Measurements from ENCODE around the gene NUP58. TPM values are rescaled to one million over a fixed set of nuclear protein-coding genes. Genes with fewer than 3 reads are reported as not detected.
"Not testable (repeated sequence)": the region's sequence is repeated elsewhere in the genome, so short reads cannot be mapped to it uniquely, and the experiment has no call there.

Gene NUP58
- polyA plus RNA-seq, 1 donor = 40.8 TPM

DNA sequence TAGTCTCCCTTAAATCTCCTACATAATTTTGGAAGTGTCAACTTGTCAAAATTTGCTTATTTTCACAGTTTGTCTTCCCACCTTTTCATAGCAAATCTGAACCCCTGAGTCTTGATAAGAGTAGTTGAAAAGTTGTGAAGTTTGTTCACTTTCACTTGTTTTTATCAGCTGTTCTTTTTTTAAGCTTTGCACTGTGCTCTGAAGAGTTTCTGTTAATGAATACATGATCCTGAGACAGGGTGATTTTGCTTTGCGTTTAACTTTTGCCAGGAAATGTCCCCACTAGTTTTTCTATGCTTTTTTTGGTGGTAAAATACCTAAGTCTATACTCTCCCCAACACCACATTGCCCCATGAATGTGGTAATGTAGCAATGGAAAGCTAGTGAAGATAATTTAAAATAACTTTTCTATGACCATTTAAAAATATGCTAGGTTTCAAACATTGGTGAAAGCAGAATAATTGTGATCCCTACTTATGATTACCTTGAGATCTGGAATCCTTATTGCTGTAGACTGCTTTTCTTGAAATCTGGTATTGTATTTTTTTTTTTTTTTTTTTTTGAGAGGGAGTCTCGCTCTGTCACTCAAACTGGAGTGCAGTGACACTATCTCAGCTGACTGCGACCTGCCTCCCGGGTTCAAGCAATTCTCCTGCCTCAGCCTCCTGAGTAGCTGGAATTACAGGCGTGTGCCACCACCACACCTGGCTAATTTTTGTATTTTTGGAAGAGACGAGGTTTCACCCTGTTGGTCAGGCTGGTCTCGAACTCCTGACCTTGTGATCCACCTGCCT lies 5.4 kb downstream of the NUP58 start:
- DNase-seq (ENCODE audit: low read depth) = no peak

DNA sequence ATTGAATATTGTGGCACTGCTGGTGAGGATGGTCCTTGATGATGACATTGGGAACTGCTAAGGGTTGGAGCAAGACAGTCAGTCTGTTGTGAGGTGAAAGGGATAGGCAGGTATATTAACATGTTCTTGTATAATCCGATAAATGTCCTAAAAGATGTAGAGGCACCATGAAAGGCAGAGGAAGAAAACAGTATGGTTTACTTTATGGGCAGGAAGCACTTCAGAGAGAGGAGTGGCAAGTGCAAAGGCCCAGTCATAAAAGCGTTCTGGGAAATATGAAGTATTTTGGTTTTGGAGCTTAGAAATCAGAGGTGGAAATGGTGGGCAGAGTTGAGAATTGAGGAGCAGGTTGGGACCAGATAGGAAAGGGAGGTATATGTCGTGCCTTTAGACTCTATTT lies 9.5 kb downstream of the NUP58 start:
- no peak for DNase-seq (ENCODE audit: low read depth)

DNA sequence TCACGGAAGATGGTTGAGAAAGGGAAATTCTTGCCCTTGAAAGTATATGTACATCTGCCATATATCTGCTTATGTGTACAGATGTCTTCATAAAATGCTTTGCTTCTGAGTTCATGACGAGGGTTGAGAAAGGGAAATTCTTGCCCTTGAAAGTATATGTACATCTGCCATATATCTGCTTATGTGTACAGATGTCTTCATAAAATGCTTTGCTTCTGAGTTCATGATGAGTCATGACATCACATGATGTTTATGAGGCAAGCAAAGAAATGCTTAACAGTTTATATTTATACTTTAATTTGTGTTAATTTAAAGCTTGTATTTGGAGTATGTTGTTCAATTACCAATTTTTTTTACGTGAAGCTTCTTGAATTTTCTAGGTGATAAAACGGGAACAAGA lies 17.5 kb downstream of the NUP58 start:
- DNase-seq (ENCODE audit: low read depth) = not testable (repeated sequence)

DNA sequence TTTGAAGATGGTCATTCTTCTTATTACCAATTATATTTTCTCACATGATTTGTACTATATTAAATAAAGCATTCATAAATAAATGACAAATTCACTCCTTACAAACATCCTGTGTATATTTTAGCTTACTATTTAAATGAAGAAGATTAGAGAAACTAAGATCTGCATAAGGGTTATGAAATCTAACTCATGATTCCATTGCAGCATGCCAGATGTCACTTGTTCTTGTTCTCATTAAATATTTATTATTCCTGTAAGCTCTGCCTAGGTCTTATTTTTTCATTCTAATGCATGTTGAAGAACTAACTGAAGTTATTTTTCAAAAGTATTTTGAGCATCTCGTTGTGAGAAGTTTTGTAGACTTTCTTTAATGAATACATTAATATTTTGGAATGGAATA lies 18.3 kb downstream of the NUP58 start:
- DNase-seq (ENCODE audit: low read depth) = no peak

DNA sequence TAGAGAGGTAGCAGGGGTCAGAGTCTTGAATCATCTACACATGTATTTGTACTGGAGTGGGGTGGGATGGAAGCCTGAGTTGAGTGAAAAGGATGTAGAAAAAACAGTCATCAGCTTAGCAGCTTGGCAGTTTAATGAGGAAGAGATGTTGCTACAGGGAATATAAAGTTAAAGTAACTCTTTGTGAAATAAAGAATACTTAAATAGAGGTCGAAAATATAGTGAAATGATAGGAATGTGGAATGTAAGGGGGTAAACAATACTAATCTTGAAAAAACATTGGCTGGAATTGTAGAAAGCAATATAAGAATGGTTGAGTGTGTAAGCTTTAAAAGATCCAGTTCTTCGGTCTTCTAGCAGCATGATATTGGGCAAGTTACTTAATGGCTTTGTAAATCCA lies 22.7 kb downstream of the NUP58 start:
- no peak for DNase-seq (ENCODE audit: low read depth)

DNA sequence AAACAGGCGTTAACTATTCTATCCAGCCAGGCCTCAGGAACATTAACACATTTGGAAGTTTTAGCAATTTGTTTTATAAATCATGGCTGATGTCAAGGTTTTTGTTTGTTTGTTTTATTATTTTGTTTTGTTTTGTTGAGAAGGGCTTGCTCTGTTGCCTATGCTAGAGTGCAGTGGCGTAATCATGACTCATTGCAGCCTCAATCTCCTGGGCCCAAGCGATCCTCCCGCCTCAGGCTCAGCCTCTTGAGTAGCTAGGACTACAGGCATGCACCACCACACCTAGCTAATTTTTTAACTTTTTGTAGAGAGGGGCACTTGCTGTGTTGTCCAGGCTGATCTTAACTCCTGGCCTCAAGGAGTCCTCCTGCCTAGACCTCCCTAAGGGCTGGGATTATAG lies 28.3 kb downstream of the NUP58 start:
- DNase-seq (ENCODE audit: low read depth) = no peak

DNA sequence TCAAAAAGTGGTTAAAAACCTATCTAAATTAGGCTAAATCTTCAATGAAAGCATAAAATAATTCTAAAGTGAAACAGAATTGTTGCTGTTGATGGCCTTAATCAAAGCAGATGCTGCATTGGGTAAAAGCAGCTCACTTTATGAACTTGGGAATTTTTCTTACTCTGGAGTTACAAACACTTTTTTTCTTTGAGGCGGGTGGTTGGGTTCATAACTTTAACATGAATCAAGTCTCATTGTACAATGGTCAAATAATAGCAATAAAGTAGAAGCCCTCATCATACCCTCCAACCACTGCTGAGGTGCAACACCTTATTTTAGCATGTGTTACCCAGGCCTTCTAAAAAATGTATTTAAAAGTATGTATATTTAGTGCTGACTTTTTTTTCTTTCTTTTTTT lies 29.1 kb downstream of the NUP58 start:
- DNase-seq (ENCODE audit: low read depth) = no peak

DNA sequence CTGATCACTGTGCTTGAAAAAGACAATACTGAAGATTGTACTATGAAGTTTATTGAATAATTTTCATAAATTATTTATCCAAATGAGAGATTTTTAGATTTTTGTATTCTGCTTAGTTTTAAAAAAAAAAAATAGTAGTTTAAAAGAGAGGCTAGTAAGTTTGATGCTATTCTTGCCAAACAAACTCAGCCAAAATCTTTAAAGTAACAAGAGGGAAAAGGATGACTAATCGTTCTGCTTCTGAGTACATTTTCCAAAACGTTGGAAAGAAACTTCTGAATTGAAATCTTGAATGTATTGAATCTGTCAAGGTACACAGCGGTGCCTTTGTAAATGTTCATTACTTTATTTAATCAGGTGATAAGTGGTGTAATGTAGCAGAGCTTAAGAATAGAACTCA lies 34.4 kb downstream of the NUP58 start:
- DNase-seq (ENCODE audit: low read depth) = no peak

DNA sequence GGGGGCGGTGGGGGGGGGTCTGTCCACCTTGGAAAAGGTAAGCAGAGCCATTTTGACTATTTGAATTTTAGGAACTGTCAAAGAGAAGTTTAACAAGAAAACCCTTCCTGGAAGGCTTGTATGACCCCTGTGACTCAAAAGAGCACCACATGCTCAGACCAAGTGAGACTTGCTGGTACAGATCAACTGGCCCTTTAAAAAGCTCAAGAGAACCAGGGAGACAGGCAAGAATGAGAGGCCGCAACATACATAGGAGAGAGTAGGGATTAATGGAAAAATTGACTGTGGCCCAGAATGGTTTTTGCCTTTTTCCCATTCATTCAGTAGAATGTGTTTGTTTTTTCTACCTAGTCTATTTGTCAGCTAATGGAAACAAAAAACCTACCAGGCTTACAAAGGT lies 44.2 kb downstream of the NUP58 start:
- DNase-seq (ENCODE audit: low read depth) = no peak

DNA sequence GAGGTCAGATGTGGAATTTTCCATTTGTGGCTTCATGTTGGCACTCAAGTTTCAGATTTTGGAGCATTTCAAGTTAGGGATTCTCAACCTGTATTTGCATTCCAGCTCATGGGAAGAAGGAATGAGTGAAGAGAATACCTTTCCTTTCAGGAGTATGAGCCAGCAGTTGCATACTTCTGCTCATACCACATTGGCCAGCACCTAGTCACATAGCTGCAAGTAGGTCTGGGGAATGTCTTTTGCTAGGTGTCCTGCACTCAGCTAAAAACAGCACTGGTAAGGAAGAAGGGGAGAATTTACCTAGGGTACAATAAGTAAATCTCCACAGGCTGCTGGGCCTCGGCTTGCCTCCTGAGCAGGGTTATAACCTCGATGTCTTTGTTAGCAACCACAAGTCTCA lies 45.7 kb downstream of the NUP58 start:
- DNase-seq (ENCODE audit: low read depth) = no peak

DNA sequence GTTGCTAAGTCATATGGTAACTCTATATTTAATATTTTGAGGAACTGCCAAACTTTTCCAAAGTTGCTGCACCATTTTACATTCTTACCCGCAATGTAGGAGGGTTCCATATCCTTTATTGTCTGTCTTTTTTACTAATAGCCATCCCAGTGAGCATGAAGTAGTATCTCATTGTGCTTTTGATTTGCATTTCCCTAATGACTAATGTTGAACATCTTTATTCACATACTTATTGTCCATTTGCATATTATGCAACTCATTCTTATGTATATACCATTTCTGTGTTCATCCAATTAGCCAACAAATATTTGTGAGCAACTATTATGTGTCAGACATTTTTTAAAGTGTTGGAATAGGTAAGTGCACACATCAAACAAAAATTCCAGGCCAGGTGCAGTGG lies 50.0 kb downstream of the NUP58 start:
- DNase-seq (ENCODE audit: low read depth) = no peak

DNA sequence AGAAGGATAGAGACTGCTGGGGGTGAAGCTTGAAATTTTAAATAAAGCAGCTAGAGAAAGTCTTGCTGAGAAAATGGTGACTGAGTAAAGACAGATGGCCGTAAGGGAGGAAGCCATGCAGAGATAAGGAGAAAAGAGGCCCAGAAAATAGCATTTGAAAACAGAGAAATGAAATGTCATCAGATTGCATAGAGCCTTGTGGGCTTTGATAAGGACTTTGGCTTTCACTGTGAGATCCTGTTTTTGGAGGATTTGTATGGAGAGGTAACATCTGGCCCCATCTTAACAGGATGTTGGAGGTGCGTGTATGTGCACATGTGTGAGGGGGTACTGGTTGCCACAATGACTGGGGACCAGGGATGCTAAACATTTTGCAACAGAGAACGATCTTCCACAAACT lies 50.8 kb downstream of the NUP58 start:
- no peak for DNase-seq (ENCODE audit: low read depth)

DNA sequence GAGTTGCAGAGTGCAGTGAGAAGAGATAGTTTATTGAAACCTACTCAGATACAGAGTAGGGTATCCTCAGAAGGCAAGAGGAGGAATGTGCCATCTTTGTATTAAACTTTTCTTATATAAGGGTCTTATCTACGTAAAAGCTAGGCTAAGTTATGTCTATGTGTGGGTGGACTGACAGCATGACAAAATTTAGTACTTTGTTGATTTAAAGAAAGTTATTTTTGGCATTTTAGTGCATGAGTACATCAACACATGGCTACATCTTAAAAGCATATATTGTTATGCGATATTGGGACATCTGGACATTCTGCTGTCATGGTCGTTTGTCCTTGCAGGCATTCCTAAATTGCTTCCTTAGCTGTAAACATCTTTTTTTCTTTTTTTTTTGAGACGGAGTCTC lies 51.4 kb downstream of the NUP58 start:
- no peak for DNase-seq (ENCODE audit: low read depth)

DNA sequence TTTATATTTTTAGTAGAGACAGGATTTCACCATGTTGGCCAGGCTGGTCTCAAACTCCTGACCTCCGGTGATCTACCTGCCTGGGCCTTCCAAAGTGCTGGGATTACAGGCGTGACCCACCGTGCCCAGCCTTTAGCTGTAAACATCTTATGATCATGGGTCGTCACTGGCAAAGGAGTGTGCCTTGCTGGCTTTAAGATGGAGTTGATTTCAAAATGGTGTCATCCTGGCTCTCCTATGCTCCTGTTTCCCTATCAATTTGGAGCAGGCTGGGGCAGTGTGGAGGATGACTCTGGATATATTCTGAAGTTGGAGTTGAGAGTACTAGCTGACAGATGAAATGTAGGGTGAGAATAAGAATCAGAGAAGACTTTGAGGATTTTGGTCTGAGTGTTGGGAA lies 51.9 kb downstream of the NUP58 start:
- no peak for DNase-seq (ENCODE audit: low read depth)

DNA sequence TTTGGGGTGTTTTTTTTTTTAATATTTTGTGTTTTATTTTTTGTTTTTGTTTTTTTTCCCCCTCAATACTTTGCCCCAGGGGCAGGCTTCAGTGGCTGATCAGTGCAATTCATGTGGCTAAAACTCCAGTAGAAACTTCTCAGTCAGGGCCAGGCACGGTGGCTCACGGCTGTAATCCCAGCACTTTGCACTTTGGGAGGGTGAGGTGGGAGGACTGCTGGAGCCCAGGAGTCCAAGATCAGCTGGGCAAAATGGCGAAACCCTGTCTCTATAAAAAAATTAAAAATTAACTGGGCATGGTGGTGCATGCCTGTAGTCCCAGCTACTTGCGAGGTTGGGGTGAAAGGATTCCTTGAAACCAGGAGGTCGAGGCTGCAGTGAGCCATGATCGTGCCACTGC lies 53.0 kb downstream of the NUP58 start:
- DNase-seq (ENCODE audit: low read depth) = no peak

DNA sequence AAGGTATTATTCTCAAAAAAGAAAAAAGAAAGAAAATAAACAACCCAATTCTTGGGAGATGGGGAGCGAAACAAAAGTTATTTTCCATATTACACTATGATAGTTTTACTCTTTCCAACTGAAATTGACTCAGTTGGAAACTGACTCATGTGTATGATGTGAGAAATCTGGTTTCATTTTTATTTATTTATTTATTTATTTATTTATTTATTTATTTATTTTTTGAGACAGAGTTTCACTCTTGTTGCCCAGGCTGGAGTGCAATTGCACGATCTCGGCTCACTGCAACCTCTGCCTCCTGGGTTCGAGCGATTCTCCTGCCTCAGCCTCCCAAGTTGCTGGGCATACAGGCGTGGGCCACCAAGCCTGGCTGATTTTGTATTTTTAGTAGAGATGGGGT lies 59.0 kb downstream of the NUP58 start:
- not testable (repeated sequence) for DNase-seq (ENCODE audit: low read depth)

DNA sequence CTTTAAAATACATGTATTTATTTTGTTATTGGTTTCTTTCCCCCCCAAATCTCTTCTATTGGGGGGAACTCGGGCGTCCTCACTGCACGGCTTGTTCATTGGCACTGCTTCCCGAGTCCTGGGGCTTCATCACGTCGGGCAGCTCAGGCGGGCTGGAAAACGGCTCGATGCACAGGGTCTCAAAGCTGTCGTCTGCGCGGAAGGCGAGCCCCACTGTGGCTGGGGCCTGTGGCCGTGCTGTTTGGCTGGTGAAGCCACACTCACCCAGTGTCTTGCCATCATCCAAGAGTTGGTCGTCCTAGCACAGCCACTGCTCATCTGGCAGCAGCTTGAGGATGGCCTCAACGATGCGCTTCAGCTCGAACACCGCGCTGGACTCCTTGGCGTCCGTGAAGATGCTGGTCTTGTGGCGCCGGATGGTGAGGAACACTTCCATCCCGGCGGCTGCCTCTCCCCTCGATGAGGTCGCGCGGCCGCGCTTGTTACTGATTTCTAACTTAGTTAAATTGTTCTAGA lies 64.4 kb downstream of the NUP58 start:
- DNase-seq (ENCODE audit: low read depth) = no peak

DNA sequence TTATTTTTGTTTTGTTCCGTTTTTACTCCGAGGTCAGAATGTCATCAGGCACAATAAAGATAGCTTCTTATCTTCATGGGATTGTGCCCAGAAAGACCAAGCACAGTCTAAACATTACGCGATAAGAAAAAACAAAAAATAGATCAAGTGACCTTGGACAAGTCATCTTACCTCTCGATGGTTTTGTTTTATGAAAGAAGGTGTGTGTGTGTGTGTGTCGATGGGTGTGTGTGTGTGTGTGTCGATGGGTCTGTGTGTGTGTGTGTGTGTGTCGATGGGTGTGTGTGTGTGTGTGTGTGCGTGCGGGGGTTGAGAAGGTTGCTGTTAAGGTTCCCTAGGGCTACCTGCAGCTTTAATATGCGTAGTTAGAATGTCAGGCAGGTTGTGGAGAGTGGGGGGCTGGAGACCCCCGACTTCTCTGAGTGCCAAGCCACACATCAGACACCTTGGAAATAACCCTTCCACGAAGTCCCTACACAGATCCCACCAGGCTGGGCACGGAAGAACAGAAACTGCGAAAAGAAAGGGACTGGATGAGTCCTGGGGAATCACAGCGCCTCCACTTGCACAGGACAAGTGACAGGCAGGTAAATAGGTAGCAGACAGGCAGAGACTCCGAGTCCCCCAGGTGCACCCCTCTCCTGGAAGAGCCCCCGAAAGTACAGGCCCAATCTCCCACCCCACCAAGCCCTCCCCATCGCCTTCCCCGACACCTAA lies 69.9 kb downstream of the NUP58 start:
- no peak for DNase-seq (ENCODE audit: low read depth)

DNA sequence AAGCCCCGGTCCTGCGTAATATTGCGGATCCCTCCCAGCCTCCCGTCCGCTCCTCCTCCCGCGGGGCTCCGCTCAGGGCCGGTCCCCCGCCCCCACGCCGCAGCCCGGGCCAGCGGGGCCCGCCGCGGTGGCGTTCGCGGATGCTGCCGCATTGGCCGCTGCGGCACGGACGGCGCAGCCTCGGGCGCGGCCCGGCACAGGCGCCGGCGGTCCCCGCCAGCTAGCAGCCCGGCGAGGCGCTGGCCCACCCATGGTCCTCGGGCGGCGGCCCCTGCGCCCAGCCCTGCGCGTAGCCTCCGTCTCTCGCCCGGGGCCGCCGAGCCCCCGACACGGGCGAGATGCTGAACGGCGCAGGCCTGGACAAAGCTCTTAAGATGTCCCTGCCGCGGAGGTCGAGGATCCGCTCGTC lies 70.5 kb downstream of the NUP58 start, which contains the start of gene ATP8A2:
Gene ATP8A2, plus strand, starts transcription at position 100 of the 409 bp plus-strand sequence. Its CDS starts 239 bp downstream, at position 339.
- DNase-seq (ENCODE audit: low read depth) = no peak

DNA sequence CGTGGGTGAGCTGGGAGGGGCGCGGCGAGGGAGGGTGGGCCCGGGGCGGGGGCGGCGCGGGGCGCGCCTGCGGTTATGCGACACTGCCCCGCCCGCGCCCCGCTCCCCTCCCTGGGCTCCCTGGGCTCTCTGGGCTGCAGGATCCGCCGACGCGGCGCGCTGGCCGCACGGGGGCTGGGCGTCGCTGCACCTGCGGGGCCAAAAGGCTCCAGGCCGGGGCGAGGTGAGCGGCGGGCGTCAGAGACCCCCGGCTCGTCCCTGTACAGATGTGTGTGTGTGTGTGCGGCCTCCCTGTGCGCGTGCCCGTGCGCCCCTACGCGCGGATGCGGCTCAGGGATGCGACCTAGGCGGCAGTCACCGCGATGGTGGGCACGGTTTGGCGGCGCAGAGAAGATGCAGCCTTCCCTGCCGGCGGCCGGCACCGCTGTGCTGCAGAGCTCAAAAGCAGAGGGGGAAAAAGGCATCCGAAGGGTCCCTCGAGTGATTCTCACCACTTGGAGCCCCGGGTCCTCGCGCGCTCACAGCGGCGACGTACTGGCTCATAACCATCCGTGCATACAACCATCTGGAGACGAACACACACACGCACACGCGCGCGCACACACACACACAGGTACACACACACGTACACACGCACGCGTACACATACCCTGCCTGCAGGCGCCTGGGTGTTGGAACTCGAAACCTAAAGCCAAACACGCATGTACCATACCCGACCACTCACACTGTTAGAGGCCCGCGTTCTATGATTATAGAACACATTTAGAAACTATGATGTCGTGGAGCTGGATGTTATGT lies 71.1 kb downstream of the NUP58 start:
- DNase-seq (ENCODE audit: low read depth) = no peak

DNA sequence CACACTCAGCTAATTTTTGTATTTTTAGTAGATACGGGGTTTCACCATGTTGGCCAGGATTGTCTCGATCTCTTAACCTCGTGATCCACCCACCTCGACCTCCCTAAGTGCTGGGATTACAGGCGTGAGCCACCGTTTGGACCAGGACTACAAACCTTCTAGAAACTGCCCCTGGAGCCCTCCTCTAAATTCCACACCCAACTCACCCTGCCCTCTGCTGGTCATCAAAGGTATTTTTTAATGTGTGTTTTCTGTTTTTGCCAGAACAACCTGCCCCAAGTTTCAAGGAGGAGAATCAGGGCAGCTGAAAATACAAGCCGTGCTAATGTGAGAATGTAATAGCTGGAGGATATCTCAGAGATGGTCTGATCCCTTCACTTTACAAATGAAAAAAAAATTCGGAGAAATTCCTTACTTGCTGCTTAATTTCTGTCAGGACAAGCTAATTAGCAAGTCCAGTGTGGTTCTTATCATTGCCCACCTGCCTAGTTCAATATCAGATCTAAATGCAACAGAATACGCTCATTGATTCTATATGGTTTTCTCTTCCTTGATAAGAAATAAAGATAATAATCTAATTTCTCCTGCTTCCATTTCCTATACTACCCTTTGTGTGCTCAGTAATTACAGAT lies 74.4 kb downstream of the NUP58 start:
- DNase-seq (ENCODE audit: low read depth) = no peak
